IMR-90 (cell line): ENCODE data around the gene COL5A1.

Experiments
- CEBPB ChIP-seq: IDR thresholded peaks from 2 replicates; pipeline ENCODE4 v1.6.1; 2012; ENCODE audit warnings: low read depth, low read length, improper control_type of control experiment
- CHD1 ChIP-seq: IDR thresholded peaks from 2 replicates; pipeline ENCODE4 v1.6.1; 2012; ENCODE audit warnings: low read depth, low read length, improper control_type of control experiment
- FOS ChIP-seq: fragments of 150-350 bp; IDR thresholded peaks from 2 replicates; pipeline ENCODE4 v1.6.1; 2016; ENCODE audit warnings: low read depth, low read length
- MAFK ChIP-seq: IDR thresholded peaks from 2 replicates; pipeline ENCODE4 v1.6.1; 2012; ENCODE audit warnings: low read depth, low read length, improper control_type of control experiment
- POLR2A ChIP-seq: IDR thresholded peaks from 2 replicates; pipeline ENCODE4 v1.6.1; 2012; ENCODE audit warnings: mild to moderate bottlenecking, low read depth, low read length
- RAD21 ChIP-seq: IDR thresholded peaks from 2 replicates; pipeline ENCODE4 v1.6.1; 2012; ENCODE audit warnings: low read length, improper control_type of control experiment
- RFX5 ChIP-seq: IDR thresholded peaks from 2 replicates; pipeline ENCODE4 v1.8.0; 2012; ENCODE audit warnings: low read depth, mild to moderate bottlenecking, low read length, moderate library complexity
- SMC3 ChIP-seq: fragments of 150-350 bp; IDR thresholded peaks from 2 replicates; pipeline ENCODE4 v1.6.1; 2016; ENCODE audit warnings: low read depth, mild to moderate bottlenecking, antibody characterized with exemption, low read length, moderate library complexity
- TF ChIP-seq, protein P1 (sequence below): conservative IDR thresholded peaks from 2 replicates; pipeline ENCODE4 v1.5.1; 2012; ENCODE audit warnings: mild to moderate bottlenecking, low read depth, low read length, improper control_type of control experiment
- TF ChIP-seq, protein P2 (sequence below): fragments of 150-350 bp; IDR thresholded peaks from 2 replicates; pipeline ENCODE4 v1.6.1; 2016; ENCODE audit warnings: low read depth, mild to moderate bottlenecking, low read length, moderate library complexity, borderline replicate concordance

DNA sequence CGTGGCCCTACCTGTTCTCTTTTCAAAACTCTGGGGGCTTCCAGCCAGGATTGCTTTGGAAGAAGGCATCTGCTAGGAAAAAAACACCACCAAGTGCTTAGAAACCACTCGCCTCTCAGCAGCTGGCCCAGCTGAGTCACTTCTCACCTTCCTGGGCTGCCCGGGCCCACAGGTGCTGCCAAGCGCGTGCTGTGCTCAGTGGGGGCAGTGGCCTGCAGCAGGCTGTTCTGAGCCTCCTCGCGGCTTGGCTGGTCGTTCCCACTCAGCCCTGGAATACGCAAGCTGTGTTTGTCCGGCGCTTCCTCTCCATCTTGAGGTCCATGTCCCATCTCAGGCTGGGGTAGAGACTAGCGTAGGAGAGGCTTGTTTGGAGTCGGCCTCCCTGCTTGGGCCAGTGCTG lies 136.6 kb downstream of the COL5A1 start:
- TF ChIP-seq RFX5, result no peak
- TF ChIP-seq, protein P1, sequence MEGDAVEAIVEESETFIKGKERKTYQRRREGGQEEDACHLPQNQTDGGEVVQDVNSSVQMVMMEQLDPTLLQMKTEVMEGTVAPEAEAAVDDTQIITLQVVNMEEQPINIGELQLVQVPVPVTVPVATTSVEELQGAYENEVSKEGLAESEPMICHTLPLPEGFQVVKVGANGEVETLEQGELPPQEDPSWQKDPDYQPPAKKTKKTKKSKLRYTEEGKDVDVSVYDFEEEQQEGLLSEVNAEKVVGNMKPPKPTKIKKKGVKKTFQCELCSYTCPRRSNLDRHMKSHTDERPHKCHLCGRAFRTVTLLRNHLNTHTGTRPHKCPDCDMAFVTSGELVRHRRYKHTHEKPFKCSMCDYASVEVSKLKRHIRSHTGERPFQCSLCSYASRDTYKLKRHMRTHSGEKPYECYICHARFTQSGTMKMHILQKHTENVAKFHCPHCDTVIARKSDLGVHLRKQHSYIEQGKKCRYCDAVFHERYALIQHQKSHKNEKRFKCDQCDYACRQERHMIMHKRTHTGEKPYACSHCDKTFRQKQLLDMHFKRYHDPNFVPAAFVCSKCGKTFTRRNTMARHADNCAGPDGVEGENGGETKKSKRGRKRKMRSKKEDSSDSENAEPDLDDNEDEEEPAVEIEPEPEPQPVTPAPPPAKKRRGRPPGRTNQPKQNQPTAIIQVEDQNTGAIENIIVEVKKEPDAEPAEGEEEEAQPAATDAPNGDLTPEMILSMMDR, result no peak
- no peak for TF ChIP-seq CHD1
- TF ChIP-seq, protein P2, sequence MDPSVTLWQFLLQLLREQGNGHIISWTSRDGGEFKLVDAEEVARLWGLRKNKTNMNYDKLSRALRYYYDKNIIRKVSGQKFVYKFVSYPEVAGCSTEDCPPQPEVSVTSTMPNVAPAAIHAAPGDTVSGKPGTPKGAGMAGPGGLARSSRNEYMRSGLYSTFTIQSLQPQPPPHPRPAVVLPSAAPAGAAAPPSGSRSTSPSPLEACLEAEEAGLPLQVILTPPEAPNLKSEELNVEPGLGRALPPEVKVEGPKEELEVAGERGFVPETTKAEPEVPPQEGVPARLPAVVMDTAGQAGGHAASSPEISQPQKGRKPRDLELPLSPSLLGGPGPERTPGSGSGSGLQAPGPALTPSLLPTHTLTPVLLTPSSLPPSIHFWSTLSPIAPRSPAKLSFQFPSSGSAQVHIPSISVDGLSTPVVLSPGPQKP, result no peak
- TF ChIP-seq CEBPB, result no peak
- no peak for TF ChIP-seq FOS
- TF ChIP-seq POLR2A, result no peak
- no peak for TF ChIP-seq RAD21
- no peak for TF ChIP-seq SMC3
- no peak for TF ChIP-seq MAFK
